CD14-positive monocyte (primary cell): ENCODE data around the gene GIMAP8. TPM values are rescaled to one million over a fixed set of nuclear protein-coding genes. Genes with fewer than 3 reads are reported as not detected.
A peak's percentile ranks its signal among the peaks of the same experiment; 100 is the strongest.

Source experiments
- DNase-seq, 3 donors: peaks; one replicate each; pipeline ENCODE4 v3.0.0-alpha.2; 2011 to 2022
- H2AFZ ChIP-seq: 2 replicates; pipeline ENCODE4 v1.6.0; 2012; ENCODE audit warnings: mild to moderate bottlenecking, low read depth, low read length, inconsistent platforms; ENCODE audit not compliant: insufficient read depth, poor library complexity, severe bottlenecking
- H3K27ac ChIP-seq, 2 donors: 1 replicate in 1 of 2; 2 replicates in 1 of 2; pipeline ENCODE4 v1.5.1; 2012 to 2013; ENCODE audit warnings: low read length in 2 of 2, control low read depth in 1 of 2, inconsistent platforms in 1 of 2, low read depth in 1 of 2, mild to moderate bottlenecking in 1 of 2
- H3K27me3 ChIP-seq, 2 donors: one replicate each; pipeline versions ENCODE4 v1.6.0 to v1.6.1; 2011 to 2013; ENCODE audit warnings: low read length in 2 of 2; ENCODE audit not compliant: control insufficient read depth in 2 of 2, insufficient read depth in 2 of 2
- H3K36me3 ChIP-seq, 2 donors: replicated peaks in 1 of 2; 1 replicate in 1 of 2; 2 replicates in 1 of 2; pipeline versions ENCODE4 v1.5.1 to v1.6.1; 2012 to 2013; ENCODE audit warnings: low read length in 2 of 2, control low read depth in 1 of 2, inconsistent platforms in 1 of 2, mild to moderate bottlenecking in 1 of 2; ENCODE audit not compliant: insufficient read depth in 2 of 2, control insufficient read depth in 1 of 2
- H3K4me1 ChIP-seq, 2 donors: 1 replicate in 1 of 2; 2 replicates in 1 of 2; pipeline versions ENCODE4 v1.5.1 to v1.6.1; 2012 to 2013; ENCODE audit warnings: low read length in 2 of 2, control low read depth in 1 of 2, inconsistent platforms in 1 of 2, mild to moderate bottlenecking in 1 of 2, moderate library complexity in 1 of 2; ENCODE audit not compliant: insufficient read depth in 2 of 2, control insufficient read depth in 1 of 2
- H3K4me2 ChIP-seq: replicated peaks from 2 replicates; pipeline ENCODE3; 2012; ENCODE audit warnings: low read length, moderate library complexity, mild to moderate bottlenecking; ENCODE audit not compliant: poor library complexity, severe bottlenecking; ENCODE audit errors: extremely low read depth
- H3K4me3 ChIP-seq, 3 experiments: fragments of 200-600 bp in 1 of 3; sonication (generic) in 1 of 3; replicated peaks in 1 of 3; 1 replicate in 2 of 3; 2 replicates in 1 of 3; pipeline ENCODE4 v1.5.1; 2011 to 2013; ENCODE audit warnings: low read length in 3 of 3, mild to moderate bottlenecking in 3 of 3, control low read depth in 2 of 3, low read depth in 2 of 3, inconsistent platforms in 1 of 3, moderate library complexity in 1 of 3
- H3K79me2 ChIP-seq: 2 replicates; pipeline ENCODE4 v1.6.0; 2012; ENCODE audit warnings: mild to moderate bottlenecking, control low read depth, inconsistent platforms, low read length, moderate library complexity; ENCODE audit not compliant: insufficient read depth
- H3K9ac ChIP-seq: 2 replicates; pipeline ENCODE4 v1.6.0; 2017; ENCODE audit warnings: low read length, mild to moderate bottlenecking; ENCODE audit not compliant: insufficient read depth, poor library complexity, severe bottlenecking
- H3K9me3 ChIP-seq, 2 donors: replicated peaks in 1 of 2; 1 replicate in 1 of 2; 2 replicates in 1 of 2; pipeline versions ENCODE4 v1.5.1 to v1.6.1; 2012 to 2013; ENCODE audit warnings: low read length in 2 of 2, control low read depth in 1 of 2; ENCODE audit not compliant: control insufficient read depth in 1 of 2, insufficient read depth in 1 of 2
- H4K20me1 ChIP-seq: 2 replicates; pipeline ENCODE4 v1.6.0; 2012; ENCODE audit warnings: mild to moderate bottlenecking, low read length, control low read depth, moderate library complexity; ENCODE audit not compliant: insufficient read depth
- H3K27ac Mint-ChIP-seq, 7 donors: one replicate each; pipeline ENCODE4 v1.8.0; 2020; ENCODE audit warnings: mild to moderate bottlenecking in 7 of 7, mixed read lengths in 7 of 7, moderate library complexity in 6 of 7, inconsistent platforms in 2 of 7
- H3K27me3 Mint-ChIP-seq, 3 donors: one replicate each; pipeline ENCODE4 v1.8.0; 2021 to 2022; ENCODE audit warnings: low read depth in 3 of 3, mild to moderate bottlenecking in 3 of 3, mixed read lengths in 3 of 3, moderate library complexity in 3 of 3, inconsistent platforms in 1 of 3
- H3K36me3 Mint-ChIP-seq, 2 donors: one replicate each; pipeline ENCODE4 v1.8.0; 2020; ENCODE audit warnings: mixed read lengths in 2 of 2, inconsistent platforms in 1 of 2, mild to moderate bottlenecking in 1 of 2
- H3K4me1 Mint-ChIP-seq: one replicate; pipeline ENCODE4 v1.8.0; 2020; ENCODE audit warnings: mild to moderate bottlenecking, mixed read lengths
- H3K4me3 Mint-ChIP-seq, 2 donors: one replicate each; pipeline ENCODE4 v1.8.0; 2020; ENCODE audit warnings: mild to moderate bottlenecking in 2 of 2, mixed read lengths in 2 of 2, moderate library complexity in 1 of 2
- H3K9me3 Mint-ChIP-seq, 7 donors: one replicate each; pipeline ENCODE4 v1.8.0; 2020 to 2022; ENCODE audit warnings: mixed read lengths in 7 of 7, mild to moderate bottlenecking in 6 of 7, moderate library complexity in 6 of 7, inconsistent platforms in 2 of 7
- WGBS: methylation state at CpG from one replicate; pipeline ENCODE4 v1.1.5; 2013; ENCODE audit warnings: missing lambda C conversion rate; ENCODE audit not compliant: insufficient coverage; 5-methylcytosine and 5-hydroxymethylcytosine counted together
- intact Hi-C, 2 donors: fragments of 100-400 bp; cut with micrococcal nuclease; formaldehyde crosslinking; loops; one replicate each; pipeline versions ENCODE4 v1.15.0 to v1.15.1; 2023
- polyA plus RNA-seq, 3 donors: library from polyadenylated mRNA; depleted of rRNA in 1 of 3; unstranded in 2 of 3; stranded (reverse) in 1 of 3; fragments of 300-500 nt in 2 of 3; fragments of >200 nt in 1 of 3; fragmentation: Illumina TruSeq in 2 of 3; gene quantifications; 1 replicate in 2 of 3; 2 replicates in 1 of 3; pipeline ENCODE4 v1.2.3, GENCODE V29; 2012 to 2021
- TF ChIP-seq, protein P1 (sequence below): fragments of 200-600 bp; IDR thresholded peaks from one replicate; pipeline ENCODE4 v1.8.0; 2022; ENCODE audit warnings: antibody characterized with exemption, mild to moderate bottlenecking

The GIMAP8 gene
- polyA plus RNA-seq, 3 donors = 12.0 to 26.8 (median 22.5) TPM

DNA sequence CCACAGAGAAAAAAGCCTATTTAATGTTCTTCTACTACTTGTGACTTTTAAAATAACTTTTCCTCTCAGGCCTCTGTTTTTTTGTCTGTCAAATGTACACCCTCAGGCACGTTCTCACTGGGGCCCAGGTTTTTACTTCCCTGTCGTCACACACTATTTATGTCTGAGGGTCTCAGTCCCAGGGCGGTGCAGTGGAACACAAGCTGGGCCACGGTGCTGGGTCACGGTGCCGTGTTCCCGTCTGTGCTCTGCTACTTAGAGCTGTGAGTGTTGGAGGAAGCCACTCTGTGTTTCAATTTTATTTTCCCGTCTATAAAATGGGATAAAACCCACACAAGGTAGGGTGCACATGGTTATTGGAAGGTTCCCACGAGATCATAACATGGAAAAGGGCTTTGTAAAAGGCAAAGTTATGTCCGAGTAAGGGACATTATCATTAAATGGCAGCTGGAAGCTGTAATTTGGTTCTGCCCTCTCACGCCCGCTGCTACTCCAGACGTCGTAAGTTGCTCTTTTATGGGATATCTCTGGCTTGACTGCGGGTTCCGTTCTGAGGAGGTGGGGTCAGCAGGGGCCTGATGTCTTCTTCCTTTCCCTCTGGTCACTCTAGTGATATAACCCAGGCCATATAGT is 46.1 kb upstream of the GIMAP8 start:
- Mint-ChIP-seq H3K4me1 (peaks cover 30% of the 10 kb centered on the region), H3K36me3 (peaks cover 0 to 11% of the 10 kb centered on the region in 2 donors), H3K27ac (peak overlapping the region in 4 of 7 donors; percentile 19 to 80 (median 70)), H3K4me3 (peak overlapping the region; percentile 94 to 96), H3K27me3 (peaks cover 0 to 5% (median 1%) of the 10 kb centered on the region in 3 donors), H3K9me3 (no peaks in the 10 kb centered on the region)
- H3K4me2 ChIP-seq = peak overlapping the region; percentile 95
- no peaks in the 10 kb centered on the region for H3K79me2 ChIP-seq
- H3K9ac ChIP-seq = peak overlapping the region; percentile 78
- peaks cover 26 to 33% of the 10 kb centered on the region in 2 donors for H3K4me1 ChIP-seq
- no peak for DNase-seq
- 23% methylated on average over 9 of the region's 16 CpGs for WGBS
- no peaks in the 10 kb centered on the region for H4K20me1 ChIP-seq
- H3K27ac ChIP-seq = peak overlapping the region in 1 of 2 donors; percentile 60
- intact Hi-C loops = no loop called here
- H2AFZ ChIP-seq = peak overlapping the region; percentile 95
- H3K9me3 ChIP-seq = no peaks in the 10 kb centered on the region
- no peaks in the 10 kb centered on the region for H3K27me3 ChIP-seq
- TF ChIP-seq, protein P1, sequence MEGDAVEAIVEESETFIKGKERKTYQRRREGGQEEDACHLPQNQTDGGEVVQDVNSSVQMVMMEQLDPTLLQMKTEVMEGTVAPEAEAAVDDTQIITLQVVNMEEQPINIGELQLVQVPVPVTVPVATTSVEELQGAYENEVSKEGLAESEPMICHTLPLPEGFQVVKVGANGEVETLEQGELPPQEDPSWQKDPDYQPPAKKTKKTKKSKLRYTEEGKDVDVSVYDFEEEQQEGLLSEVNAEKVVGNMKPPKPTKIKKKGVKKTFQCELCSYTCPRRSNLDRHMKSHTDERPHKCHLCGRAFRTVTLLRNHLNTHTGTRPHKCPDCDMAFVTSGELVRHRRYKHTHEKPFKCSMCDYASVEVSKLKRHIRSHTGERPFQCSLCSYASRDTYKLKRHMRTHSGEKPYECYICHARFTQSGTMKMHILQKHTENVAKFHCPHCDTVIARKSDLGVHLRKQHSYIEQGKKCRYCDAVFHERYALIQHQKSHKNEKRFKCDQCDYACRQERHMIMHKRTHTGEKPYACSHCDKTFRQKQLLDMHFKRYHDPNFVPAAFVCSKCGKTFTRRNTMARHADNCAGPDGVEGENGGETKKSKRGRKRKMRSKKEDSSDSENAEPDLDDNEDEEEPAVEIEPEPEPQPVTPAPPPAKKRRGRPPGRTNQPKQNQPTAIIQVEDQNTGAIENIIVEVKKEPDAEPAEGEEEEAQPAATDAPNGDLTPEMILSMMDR = no peak
- H3K4me3 ChIP-seq = peak overlapping the region; percentile 60 to 84 (median 63)
- peaks cover 0 to 1% of the 10 kb centered on the region in 2 donors for H3K36me3 ChIP-seq

DNA sequence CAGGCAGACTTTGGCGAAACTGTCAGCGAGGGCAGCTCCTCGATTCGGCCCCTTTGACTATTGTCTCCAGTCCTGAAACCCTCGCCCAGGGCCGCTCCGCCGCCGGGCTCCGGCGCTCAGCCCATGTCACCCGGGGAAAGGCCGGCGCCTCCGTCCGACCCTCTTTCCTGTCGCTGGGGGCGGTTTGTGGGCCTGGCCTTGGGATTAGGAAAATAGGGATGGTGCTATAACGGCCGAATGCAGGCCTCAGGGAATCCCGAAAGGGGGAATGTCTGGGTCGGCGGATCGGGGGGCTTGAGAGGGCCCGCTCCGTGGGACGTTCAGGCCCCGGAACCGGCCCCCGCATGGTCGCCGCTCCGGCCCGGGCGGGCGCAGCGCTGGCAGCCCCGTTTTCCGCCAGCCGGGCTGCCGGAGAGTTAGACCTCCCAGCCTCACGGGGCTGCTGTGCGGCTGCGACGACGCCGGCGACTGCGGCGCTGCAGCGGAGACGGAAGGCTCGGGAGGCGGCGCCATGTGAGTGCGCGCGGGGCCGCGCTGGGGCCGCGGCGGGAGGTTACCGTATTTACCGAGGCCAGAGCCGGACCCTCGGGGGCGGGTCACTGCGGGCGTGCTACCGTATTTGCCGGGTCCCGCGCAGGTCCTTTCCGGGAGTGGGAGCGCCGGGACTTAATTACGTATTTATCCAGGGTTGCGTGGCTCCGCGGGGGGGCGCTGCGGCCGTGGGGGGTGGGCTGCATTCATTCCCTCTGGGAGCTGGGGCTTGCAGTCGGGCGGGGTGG is 45.4 kb upstream of the GIMAP8 start:
- no peaks in the 10 kb centered on the region for H4K20me1 ChIP-seq
- TF ChIP-seq, protein P1 = no peak
- no peaks in the 10 kb centered on the region for H3K27me3 ChIP-seq
- peak overlapping the region; percentile 78 for H3K9ac ChIP-seq
- peaks cover 26 to 33% of the 10 kb centered on the region in 2 donors for H3K4me1 ChIP-seq
- H3K36me3 ChIP-seq = no peaks in the 10 kb centered on the region
- H2AFZ ChIP-seq = peak overlapping the region; percentile 95
- no peaks in the 10 kb centered on the region for H3K9me3 ChIP-seq
- H3K27ac ChIP-seq = peak overlapping the region; percentile 2 to 60
- peaks cover 30% of the 10 kb centered on the region for H3K4me1 Mint-ChIP-seq
- H3K4me2 ChIP-seq = peak overlapping the region; percentile 95
- H3K9me3 Mint-ChIP-seq = no peaks in the 10 kb centered on the region
- peak; percentile 64 to 79 (median 78) for DNase-seq
- H3K4me3 ChIP-seq = peak overlapping the region; percentile 61 to 84 (median 63)
- H3K79me2 ChIP-seq = no peaks in the 10 kb centered on the region
- intact Hi-C loops = no loop called here
- WGBS = under 1% methylated on average over 82 of the region's 86 CpGs
- peaks cover 0 to 11% of the 10 kb centered on the region in 2 donors for H3K36me3 Mint-ChIP-seq
- H3K27me3 Mint-ChIP-seq = peaks cover 0 to 5% (median 3%) of the 10 kb centered on the region in 3 donors
- peak overlapping the region in 3 of 7 donors; percentile 68 to 92 (median 73) for H3K27ac Mint-ChIP-seq
- H3K4me3 Mint-ChIP-seq = peak overlapping the region; percentile 94 to 96
